ENCODE results near the gene PPP2R2B.

DNA sequence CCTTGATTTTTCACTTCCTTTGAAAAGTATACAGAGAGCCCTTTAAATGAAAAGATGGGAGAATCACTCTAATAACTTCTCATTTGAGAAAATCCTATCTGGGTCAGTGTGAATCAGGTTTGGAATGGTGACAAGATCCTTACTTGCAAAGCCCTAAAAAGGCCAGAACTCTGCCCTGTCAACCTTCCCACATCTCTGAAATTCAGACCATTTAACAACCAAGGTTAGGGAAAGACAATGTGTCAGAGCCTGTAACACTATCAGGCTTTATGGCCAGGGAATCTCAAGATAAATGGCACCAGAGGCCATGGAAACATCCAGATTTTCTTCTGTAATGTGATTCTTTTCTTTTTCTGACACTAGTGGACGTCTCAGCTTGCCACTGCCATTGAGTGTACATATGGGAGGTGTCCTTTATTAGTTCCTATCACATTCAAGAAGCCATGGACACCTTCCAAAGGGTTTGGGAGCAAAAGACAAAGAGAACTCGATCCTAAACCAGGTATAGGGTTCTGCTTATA lies 196.9 kb downstream of the PPP2R2B start:
- TF ChIP-seq, protein P1, sequence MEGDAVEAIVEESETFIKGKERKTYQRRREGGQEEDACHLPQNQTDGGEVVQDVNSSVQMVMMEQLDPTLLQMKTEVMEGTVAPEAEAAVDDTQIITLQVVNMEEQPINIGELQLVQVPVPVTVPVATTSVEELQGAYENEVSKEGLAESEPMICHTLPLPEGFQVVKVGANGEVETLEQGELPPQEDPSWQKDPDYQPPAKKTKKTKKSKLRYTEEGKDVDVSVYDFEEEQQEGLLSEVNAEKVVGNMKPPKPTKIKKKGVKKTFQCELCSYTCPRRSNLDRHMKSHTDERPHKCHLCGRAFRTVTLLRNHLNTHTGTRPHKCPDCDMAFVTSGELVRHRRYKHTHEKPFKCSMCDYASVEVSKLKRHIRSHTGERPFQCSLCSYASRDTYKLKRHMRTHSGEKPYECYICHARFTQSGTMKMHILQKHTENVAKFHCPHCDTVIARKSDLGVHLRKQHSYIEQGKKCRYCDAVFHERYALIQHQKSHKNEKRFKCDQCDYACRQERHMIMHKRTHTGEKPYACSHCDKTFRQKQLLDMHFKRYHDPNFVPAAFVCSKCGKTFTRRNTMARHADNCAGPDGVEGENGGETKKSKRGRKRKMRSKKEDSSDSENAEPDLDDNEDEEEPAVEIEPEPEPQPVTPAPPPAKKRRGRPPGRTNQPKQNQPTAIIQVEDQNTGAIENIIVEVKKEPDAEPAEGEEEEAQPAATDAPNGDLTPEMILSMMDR (IDR thresholded peaks at IDR 0.05): no peak
- no peak for TF ChIP-seq POLR2A (IDR thresholded peaks at IDR 0.05; ENCODE audit: low read depth)

Data from esophagus muscularis mucosa (tissue), 3 donors.